ENCODE results near the gene CMC2.

CMC2 gene

GRCh38 chr16:80931801-80932707, 74.6 kb downstream of the CMC2 start:
- DNase-seq (ENCODE audit: low read depth) = no peak

GRCh38 chr16:80924372-80924978, 82.2 kb downstream of the CMC2 start:
- DNase-seq (ENCODE audit: low read depth) = no peak

GRCh38 chr16:80923356-80923755, 83.3 kb downstream of the CMC2 start:
- no peak for DNase-seq (ENCODE audit: low read depth)

Data from stimulated activated CD8-positive, alpha-beta memory T cell treated with anti-CD3 and anti-CD28 coated beads, Interleukin-7, amount 100 ng/mL, for 24 hours (primary cell).